Erythroblast (primary cell): ENCODE data around the gene IRX6.
A peak's percentile ranks its signal among the peaks of the same experiment; 100 is the strongest.

Experiments
- DNase-seq, 2 experiments: peaks; one replicate each; lab custom pipeline; 2025; lab: John Stamatoyannopoulos, UW
- GATA1 ChIP-seq: IDR thresholded peaks from 2 replicates; pipeline ENCODE4 v1.6.1; 2011; ENCODE audit warnings: low read depth, mild to moderate bottlenecking, control low read depth, low read length, moderate library complexity
- POLR2A ChIP-seq: IDR thresholded peaks from 2 replicates; pipeline ENCODE4 v1.6.1; 2011; ENCODE audit warnings: mild to moderate bottlenecking, low read length

IRX6 gene

DNA sequence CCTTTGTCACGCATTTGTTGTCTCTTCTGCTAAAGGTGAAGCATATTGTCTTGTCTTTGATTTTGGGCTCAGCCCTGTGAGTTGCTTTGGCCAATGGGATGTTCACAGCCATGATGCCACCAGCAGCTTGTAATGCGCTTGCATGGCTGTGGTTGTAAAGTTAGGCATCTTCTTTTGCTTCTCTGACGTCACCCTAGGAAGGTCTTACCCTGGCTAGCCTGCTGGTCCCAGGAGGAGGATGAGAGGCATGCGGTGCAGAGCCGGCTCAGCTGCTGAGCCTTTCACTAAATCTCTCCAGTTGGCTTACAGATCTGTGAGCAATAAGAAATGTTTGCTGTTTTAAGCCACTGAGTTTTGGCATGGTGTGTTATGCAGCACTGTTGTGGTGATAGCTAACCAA, 40.8 kb downstream of the IRX6 start:
- no peak for DNase-seq
- TF ChIP-seq POLR2A = no peak
- no peak for TF ChIP-seq GATA1

DNA sequence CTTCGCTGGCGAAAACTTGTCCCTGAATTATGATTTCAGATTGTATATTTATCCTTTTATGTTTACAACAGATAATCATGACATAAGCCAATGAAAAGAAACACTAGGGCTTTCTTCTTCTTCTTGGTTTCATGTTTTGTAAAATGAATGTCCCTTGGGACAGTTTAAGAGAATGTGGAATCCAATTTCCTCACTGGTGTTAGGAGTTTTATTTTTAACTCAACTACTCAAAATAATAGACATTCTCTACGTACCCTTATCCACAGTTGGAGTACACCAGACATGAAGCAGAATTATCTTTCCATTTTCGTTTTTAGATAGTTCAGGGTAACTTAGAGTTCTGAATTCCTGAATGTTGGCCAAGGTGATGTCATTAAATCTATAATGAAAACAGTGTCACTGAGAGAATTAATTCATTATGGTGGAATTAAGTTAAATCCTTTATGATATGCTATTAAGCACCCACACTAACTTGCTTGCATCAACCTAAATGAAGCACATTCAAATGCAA, 43.4 kb downstream of the IRX6 start:
- no peak for TF ChIP-seq POLR2A
- no peak for TF ChIP-seq GATA1
- no peak for DNase-seq

DNA sequence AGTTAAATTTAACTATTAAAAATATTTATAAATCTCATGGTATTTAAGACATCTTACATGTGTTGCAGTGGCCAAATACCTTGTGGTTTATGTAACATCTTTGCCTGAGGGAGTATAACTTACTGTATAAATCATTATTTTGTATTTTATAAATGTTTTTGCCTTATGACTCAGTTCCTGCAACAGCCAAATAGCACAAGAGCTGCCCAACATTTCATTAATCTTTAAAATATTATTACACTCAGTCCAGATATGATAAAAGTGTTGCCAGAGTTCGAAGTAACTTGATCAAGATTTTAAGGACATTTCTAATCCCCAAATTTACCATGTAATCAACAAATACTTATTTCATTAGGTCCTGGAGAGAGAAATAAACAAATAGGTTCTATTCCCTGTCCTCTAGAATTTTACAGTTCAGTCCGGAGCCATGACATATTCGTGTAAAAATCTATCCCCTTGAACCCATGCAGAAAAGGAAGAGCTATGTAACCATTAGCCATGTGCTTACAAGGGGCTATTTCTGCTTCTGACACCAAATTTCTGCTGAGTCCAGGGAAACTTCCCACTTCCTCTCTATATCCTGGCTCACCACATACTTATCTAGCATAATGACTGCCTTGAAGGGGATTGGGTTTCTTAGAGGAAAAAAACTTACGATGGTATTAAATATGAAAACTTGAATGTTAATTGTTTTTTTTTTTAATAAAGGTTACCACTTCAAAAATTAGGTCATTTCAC, 44.0 kb downstream of the IRX6 start:
- no peak for TF ChIP-seq POLR2A
- no peak for DNase-seq

DNA sequence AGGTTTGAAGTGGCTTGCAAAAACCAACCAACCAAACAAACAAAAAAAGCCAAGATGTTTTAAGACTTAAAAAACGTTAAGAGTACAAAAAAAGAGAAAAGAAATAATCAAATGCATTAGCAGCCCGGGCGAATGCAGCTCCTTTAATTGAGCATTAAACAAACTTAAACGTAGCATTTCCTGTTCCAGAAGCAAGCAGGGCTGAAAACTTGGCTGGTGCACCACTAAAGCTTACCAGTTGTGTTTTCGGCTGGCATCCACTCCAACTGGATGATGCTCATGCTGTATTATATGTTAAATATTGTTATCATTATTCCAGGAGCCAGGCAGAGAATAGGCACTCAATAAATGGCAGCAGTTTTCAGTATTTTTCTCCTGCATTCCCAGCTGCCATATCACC, 45.1 kb downstream of the IRX6 start:
- DNase-seq = no peak
- TF ChIP-seq POLR2A = no peak
- TF ChIP-seq GATA1 = no peak

DNA sequence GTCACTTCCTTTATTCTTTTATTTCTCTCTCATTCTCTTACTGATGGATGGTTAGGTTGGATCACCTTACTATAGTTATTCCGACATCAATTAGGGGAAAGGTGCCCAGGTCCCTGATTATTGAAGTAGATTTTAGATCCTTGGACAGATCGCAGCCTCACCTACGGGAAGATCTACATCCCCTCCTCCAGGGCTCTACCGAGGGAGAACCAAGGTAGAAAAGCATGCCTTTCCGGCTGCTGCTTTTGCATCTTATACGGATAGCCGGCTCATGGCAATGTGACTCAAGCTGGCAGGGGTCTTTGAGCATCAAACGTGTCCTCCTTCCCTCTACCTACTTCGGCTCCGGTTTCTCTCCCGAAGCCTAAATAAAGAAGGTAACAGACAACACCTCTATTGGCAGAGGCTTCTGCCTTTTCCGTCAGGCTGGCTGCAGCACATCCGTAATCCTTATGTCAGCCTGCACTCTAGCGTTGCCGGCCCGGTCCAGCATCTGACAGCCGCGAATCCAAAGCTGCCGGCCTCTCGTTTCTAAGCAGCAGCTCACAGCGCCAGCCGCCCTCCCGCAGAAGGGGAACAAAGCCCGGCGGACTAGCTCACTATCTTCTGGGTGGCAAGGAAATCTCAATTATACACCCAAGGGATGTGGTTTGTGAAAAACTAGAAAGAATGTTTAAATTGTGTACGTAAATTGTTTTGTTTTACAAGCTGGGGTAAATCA, 46.9 kb downstream of the IRX6 start:
- DNase-seq = peak in 1 of 2 experiments; percentile 3
- TF ChIP-seq POLR2A (no peak), GATA1 (no peak)

DNA sequence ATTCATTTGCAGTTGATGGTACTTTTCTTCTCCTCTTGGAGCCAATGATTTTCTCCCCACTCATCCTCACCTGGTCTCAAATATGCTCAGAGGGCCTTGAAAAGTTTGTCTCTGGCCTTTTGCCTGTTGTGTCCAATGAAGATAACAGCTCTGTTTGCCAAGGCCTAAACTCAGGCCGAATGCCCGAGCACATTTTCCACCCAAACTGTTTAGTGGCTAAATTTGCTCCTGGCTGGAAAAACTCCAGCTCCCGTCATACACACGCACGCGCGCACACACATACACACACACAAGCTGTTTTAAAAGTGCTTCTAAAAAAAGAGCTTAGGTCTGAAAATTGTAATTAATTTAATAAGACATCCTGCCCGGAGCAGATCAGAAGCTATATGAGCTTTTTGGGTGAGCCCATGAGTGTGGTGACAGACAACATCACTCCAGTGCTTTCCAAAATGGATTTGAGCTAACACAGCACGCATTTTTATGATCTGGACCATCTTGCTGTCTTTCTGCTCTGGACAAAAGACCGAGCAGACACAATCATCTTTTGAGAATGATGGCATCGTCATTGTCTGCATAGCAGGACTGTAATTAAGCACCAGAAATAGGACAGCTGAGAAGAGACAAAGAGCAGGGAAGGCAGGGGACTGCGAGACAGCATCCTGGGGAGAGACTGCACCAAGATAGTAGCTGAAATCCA, 48.9 kb downstream of the IRX6 start:
- TF ChIP-seq GATA1 = no peak
- no peak for TF ChIP-seq POLR2A
- DNase-seq = no peak

DNA sequence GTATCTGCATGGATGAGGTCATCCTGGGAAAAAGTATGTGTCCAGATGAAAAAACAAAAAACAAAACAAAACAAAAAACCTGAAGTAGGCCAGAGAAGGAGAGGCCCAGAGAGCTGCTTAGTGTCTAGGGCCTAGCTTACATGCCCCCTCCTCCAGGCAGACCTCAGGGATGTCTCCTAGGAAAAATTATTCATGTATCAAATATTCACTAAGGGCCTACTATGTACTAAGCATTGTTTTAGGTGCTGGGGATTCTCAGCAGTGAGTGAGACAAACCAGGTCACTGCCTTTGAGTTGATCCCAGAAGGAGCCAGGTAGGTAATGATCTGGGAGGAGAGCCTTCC, 49.5 kb downstream of the IRX6 start:
- DNase-seq = no peak
- TF ChIP-seq POLR2A (no peak), GATA1 (no peak)

DNA sequence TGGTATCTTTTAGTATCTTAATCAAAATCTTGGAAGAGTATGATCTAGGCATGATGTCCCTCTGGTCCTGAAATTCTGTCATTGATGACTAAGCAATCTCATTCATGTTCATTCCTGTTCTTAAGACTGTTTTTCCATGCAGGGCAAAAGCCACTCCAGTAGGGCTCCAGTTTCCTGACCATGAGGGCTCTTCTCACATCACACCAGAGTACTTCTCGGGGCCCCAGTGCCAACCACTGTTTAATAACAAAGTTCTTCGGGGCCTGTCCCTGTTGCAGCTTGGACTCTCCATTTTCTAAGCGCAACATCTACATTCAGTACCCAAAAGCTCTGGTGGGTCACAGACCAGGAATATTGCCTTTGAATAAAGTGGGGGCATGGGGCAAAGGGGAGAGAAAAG, 52.0 kb downstream of the IRX6 start:
- TF ChIP-seq GATA1 (no peak), POLR2A (no peak)
- no peak for DNase-seq

DNA sequence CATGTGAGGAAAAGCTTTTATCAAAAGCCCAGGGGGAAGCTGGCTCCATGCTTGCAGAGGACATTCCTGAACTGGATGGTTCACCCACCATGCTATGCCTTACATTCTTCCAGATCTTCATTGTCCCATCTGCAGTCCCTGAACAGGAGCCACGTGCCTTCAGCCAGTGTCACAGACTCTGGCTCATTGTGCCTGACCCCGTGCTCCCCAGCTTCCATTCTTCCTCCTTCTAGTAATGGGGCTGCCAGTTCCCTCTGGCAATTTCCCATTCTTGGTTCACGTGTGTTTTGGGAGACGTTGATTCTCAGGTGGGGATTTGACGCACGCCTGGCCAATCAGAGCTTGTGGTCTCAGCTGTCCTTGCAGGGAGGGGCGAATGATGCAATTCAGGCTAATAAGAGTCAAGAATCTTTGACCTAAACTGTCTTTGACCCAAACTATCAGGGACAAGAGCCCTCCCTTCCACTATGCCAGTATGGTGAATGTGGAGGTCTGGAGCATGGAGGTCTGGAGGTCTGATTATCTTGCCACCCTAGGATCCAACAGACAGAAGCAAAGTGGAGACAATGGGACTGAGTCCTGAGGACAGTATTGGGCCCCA, 52.7 kb downstream of the IRX6 start:
- no peak for TF ChIP-seq GATA1
- no peak for DNase-seq

DNA sequence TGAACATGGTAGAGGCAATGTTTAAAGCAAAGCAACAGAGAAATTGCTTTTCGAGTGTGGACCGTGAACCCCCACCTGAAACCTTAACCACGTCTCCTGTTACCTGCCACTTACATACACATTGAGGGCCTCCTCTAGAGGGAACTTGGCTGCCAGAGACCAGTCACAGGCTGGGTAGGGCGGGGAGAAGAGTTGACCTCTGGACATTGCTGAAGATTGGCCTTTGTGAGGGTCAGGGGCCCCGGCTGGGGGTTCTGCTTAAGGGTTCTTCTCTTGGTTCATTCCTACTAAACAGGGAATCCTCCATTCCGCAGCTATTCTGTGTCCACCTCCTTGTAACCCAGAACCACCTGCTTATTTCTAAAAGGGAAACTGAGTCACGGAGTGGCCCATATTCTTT, 53.8 kb downstream of the IRX6 start:
- no peak for TF ChIP-seq POLR2A
- TF ChIP-seq GATA1 = no peak
- DNase-seq = no peak

DNA sequence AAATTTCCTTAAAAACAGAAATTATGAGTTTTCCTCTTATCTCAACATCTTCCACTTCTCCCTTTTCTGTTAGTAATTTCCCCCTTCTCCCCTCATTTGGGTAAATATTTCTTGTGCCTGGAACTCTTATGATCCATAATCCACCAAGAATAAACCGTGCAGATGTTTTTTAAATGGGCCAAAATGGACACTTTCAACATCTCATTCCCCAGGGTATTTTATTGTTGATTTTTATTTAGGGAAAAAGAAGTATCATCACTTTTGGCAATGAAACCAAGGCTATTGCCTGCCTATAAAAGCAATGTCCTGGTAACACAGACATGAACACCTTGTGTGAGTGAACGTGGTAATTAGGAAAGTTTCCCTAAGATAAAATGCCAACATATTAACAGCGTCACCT, 54.6 kb downstream of the IRX6 start:
- no peak for DNase-seq
- TF ChIP-seq POLR2A (no peak), GATA1 (no peak)

DNA sequence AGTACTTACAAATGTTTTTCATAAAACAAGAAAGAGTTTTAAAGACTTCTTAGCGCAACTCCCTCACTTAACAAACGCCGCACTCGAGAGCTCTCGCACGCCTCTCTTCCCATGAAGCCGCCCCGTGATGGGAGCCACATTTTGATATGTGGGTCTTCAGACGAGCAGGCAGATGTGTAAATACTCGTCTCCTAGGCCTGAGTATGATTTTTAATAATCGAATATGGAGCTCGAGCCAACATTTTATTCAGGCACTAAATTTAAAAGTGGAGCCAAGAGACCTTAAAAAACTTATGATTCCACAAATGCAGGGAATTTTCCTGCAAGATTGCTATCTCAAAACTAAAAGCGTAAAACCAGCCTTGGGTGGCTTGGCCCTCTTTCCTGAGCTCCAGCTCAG, 55.4 kb downstream of the IRX6 start:
- no peak for DNase-seq
- TF ChIP-seq GATA1 = no peak
- TF ChIP-seq POLR2A = no peak

DNA sequence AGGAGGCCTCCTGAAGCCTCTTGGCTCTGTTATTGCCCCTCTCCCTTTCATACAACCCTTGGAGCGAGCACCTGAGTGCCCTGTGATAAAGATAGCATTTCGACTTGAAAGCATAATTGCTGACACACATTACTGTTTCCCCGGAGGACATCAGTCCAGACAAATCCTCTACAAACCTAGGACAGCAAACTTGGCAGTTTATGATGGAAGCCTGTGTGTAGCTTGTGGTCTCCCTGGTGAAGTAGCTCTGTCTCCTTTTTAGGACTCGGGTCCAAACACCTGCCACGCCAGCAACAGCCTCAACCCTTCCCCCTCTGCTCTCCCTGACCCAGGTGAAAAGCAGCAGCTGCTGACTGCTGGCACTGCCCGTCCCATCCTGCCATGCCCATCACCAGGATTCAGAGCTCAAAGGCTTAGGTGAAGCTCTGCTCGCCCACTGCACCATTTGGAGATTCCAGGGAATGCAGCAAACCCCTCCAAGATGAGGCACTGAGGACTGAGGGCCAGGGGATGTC, 55.9 kb downstream of the IRX6 start:
- TF ChIP-seq GATA1 (no peak), POLR2A (no peak)
- no peak for DNase-seq
